RWPE2 (cell line): Measurements from ENCODE around the gene CSRNP2.
A peak's percentile ranks its signal among the peaks of the same experiment; 100 is the strongest.

Experiments
- ATAC-seq: fragments of 200-7000 bp; cut with Tn5 transposase; 3 replicates; pipeline ENCODE4 v1.9.1; 2021; ENCODE audit warnings: low read depth
- DNase-seq: peaks from one replicate; pipeline ENCODE4 v3.0.0-alpha.2; 2020; ENCODE audit warnings: low spot score
- H3K27ac ChIP-seq: fragments of 450-650 bp; 2 replicates; pipeline ENCODE4 v1.5.1; 2017; ENCODE audit warnings: mild to moderate bottlenecking; ENCODE audit not compliant: poor library complexity, severe bottlenecking
- H3K27me3 ChIP-seq: fragments of 250-450 bp; sonication (Bioruptor Pico); 2 replicates; pipeline ENCODE4 v1.5.1; 2021; ENCODE audit warnings: mild to moderate bottlenecking, moderate library complexity; ENCODE audit not compliant: insufficient read depth, poor library complexity, severe bottlenecking
- H3K36me3 ChIP-seq: fragments of 250-450 bp; sonication (Bioruptor Pico); 2 replicates; pipeline ENCODE4 v1.5.1; 2020; ENCODE audit warnings: low read depth, mild to moderate bottlenecking, moderate library complexity
- H3K4me1 ChIP-seq: fragments of 250-450 bp; sonication (Bioruptor Pico); 2 replicates; pipeline ENCODE4 v1.5.1; 2021; ENCODE audit warnings: mild to moderate bottlenecking, moderate library complexity; ENCODE audit not compliant: insufficient read depth, poor library complexity, severe bottlenecking
- H3K4me3 ChIP-seq: fragments of 250-450 bp; sonication (Bioruptor Pico); 2 replicates; pipeline ENCODE4 v1.5.1; 2021; ENCODE audit warnings: mild to moderate bottlenecking, moderate library complexity; ENCODE audit not compliant: severe bottlenecking
- H3K9me3 ChIP-seq: fragments of 250-450 bp; sonication (Bioruptor Pico); 2 replicates; pipeline ENCODE4 v1.5.1; 2021; ENCODE audit warnings: mild to moderate bottlenecking, moderate library complexity; ENCODE audit not compliant: severe bottlenecking
- CTCF ChIP-seq: fragments of 450-650 bp; IDR thresholded peaks from one replicate; pipeline ENCODE4 v1.5.1; 2017; ENCODE audit warnings: mild to moderate bottlenecking, moderate library complexity; ENCODE audit not compliant: poor library complexity, severe bottlenecking

CSRNP2 gene

GRCh38 chr12:51025836-51026638 lies 57.4 kb downstream of the CSRNP2 start, which contains the start of gene SLC11A2:
Gene SLC11A2 (minus strand): TSS chr12:51026384. CDS start chr12:51010728, 15,656 bp downstream.
- ATAC-seq (peak; percentile 85), DNase-seq (peak; percentile 95)
- Histone ChIP-seq H3K27me3 (no peaks in the 10 kb centered on the region), H3K4me1 (peaks cover 13% of the 10 kb centered on the region), H3K9me3 (no peaks in the 10 kb centered on the region), H3K4me3 (peak within 1 kb of the TSS; percentile 80), H3K27ac (peak within 1 kb of the TSS; percentile 80), H3K36me3 (peaks cover 6% of the 10 kb centered on the region; the same call in 1 of the 2 replicates)
- TF ChIP-seq CTCF, result no peak

- Histone ChIP-seq H3K27ac (peak overlapping the region; percentile 80), H3K36me3 (peaks cover 6% of the 10 kb centered on the region; the same call in 1 of the 2 replicates), H3K4me1 (peaks cover 13% of the 10 kb centered on the region), H3K4me3 (peak overlapping the region; percentile 80), H3K27me3 (no peaks in the 10 kb centered on the region), H3K9me3 (no peaks in the 10 kb centered on the region)
- ATAC-seq (no peak; the same call in 2 of the 3 replicates), DNase-seq (no peak)
- no peak for TF ChIP-seq CTCF
These were observed 58.0 kb downstream of the CSRNP2 start for GRCh38 chr12:51025338-51025835.

GRCh38 chr12:51023625-51024382 lies 59.6 kb downstream of the CSRNP2 start:
- Histone ChIP-seq H3K9me3 (no peaks in the 10 kb centered on the region), H3K36me3 (peaks cover 6% of the 10 kb centered on the region; the same call in 1 of the 2 replicates), H3K4me1 (peaks cover 9% of the 10 kb centered on the region), H3K4me3 (peak overlapping the region; percentile 80), H3K27ac (peak overlapping the region; percentile 80), H3K27me3 (no peaks in the 10 kb centered on the region)
- no peak for ATAC-seq
- no peak for TF ChIP-seq CTCF
- no peak for DNase-seq

- Histone ChIP-seq H3K4me3 (no peak overlapping the region), H3K4me1 (peaks cover 3% of the 10 kb centered on the region)
- DNase-seq, result no peak
These were observed 61.7 kb downstream of the CSRNP2 start for GRCh38 chr12:51021694-51022093.

More at GRCh38 chr12:51021694-51022093, 61.7 kb downstream of the CSRNP2 start:
- no peak for TF ChIP-seq CTCF
- Histone ChIP-seq H3K36me3 (peaks cover 6% of the 10 kb centered on the region; the same call in 1 of the 2 replicates), H3K27me3 (no peaks in the 10 kb centered on the region), H3K9me3 (no peaks in the 10 kb centered on the region), H3K27ac (no peak overlapping the region)
- no peak for ATAC-seq
